GM21717 (cell line): ENCODE results near the gene GATA5.

Source experiments
- ATAC-seq: cut with Tn5 transposase; IDR thresholded peaks from one replicate; pipeline ENCODE4 v1.9.1; 2021; ENCODE audit warnings: mild to moderate bottlenecking, moderate library complexity; ENCODE audit not compliant: unreplicated experiment

GATA5 gene

GRCh38 chr20:62457098-62457497 lies 18.7 kb downstream of the GATA5 start:
- ATAC-seq, result no peak

GRCh38 chr20:62455929-62456328 lies 19.9 kb downstream of the GATA5 start:
- no peak for ATAC-seq

GRCh38 chr20:62454904-62455636 lies 20.7 kb downstream of the GATA5 start:
- no peak for ATAC-seq

DNA sequence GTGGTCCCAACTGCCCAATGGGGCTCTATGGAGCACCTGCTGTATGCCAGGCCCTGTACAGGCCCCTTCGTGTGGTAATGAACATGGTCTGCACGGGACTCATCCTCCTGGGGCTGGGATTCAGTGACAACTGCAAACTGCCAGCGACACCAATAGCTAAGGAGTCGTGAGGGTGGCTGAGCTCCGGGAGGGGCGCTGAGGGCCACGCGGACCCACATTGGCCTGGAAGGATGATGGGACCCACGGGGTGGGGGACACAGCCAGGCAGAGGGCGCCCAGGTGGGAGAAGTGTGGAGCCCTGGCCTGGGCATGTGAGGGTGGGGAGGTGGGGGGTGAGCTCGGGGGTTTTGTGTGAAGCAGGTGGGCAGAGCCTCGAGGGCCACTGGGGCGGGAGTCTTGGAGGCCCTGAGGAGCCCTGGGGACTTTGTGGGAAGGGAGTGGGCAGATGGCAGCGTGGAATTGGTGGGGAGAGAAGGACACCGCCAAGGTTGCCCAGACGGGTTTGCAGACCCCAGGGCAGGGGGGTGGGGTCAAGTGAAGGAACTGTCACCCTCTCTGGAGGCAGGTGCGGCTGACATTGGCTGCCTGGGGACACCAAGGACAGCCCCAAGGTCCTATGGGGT lies 22.5 kb downstream of the GATA5 start:
- ATAC-seq, result no peak

DNA sequence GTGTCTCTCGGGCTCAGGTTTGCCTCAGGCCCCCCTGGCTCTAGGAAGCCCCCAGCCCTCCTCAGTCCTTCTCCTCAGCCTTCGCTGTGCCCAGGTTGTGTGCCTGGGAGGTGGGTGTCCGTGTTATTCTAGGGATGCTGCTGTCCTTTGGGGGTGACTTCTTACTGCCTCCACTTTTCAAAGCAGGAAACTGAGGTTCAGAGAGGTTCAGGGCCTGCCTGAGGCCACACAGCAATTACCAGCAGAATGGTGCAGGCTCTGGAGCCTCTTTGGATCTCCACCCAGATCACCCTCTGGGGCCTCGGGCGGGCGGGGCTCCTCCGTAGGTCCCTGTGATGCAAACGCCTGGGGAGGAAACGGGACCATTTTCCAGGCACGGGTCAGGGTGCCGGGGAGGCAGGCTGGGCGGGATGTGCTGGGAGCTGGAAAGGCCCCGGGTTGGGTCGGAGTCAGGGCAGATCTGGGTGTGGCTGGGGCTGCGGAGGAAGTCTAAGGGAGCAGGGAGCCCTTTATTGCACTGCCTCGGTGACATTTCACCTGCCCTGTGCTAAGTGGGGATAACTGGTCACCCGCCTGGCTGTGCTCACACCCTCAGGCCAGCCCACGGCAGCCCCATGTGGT lies 23.2 kb downstream of the GATA5 start:
- ATAC-seq, result no peak

GRCh38 chr20:62451970-62452369 lies 23.8 kb downstream of the GATA5 start:
- no peak for ATAC-seq

- no peak for ATAC-seq
Observed at GRCh38 chr20:62451156-62451767, 24.5 kb downstream of the GATA5 start.

DNA sequence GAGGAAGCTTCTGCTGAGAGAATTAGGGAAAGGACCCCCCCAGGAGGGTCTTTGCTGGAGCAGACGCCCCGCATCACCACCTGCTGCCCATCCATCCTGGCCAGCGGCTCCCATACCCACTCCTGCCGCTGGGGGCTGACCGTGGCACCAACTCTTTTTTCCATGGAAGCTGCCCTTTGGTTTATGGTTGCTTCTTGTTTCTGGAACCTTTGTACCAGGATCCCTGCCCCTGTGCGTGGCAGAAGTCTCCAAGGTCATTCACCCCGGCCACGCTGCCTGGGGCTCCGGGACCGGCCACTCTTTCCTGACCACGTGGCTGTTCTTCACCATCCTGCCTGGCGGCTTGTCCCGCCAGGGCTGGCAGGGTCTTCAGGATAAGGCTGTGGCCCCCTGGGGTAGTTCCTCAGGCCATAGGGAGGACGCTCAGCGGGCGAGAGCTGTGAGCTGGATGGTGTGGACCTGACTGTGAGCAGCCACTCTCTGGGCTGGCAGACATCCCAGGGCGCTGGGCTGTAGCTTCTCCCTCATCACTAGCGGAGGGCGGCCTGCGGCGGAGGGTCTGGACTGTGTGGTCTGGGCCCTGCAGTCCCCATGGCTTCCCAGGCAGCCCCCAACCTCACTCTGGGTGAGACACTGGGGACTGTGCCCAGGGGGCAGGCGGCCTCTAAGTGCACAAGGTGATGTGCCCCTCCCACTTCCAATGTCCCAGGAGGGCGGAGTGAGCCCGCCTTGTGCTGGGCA lies 25.7 kb downstream of the GATA5 start:
- ATAC-seq, result no peak

DNA sequence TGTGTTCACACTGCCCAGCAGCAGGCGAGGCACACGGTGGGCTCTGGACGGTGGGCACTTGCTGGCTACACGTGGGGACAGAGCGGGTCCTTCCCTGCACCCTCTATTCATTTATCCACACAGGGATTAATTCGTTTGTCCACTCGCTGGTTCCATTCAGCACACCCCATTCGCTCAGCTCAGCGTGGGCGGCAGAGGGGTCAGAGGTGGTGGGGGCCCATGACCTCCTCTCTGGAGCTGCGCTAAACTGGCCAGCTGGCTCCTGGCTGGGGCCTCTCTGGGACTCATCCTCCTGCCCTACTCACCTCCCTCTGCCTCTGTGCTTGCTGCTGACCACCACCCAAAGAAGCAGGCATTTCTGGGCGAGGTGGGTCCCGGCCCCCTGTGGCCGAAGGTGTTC lies 27.0 kb downstream of the GATA5 start:
- ATAC-seq, result no peak

DNA sequence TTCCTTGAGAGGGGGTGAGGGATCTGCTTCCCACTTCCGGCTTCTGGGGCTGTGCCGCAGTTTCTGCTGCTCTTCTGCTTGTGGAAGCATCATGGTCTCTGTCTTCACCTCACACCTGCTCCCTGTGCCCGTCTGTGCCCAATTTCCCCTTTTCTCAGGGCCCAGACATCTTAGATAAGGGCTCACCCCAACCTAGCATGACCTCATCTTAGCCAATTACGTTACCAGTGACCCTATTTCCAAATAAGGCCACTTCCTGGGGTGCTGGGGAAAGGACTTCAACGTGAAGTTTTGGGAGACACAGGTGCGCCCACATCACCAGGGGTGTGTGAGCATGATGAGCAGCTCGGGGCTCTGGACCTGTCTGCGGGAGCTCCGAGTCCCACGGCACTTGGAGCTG lies 27.8 kb downstream of the GATA5 start:
- ATAC-seq, result no peak

- no peak for ATAC-seq
Observed at GRCh38 chr20:62446888-62447869, 28.6 kb downstream of the GATA5 start.

- no peak for ATAC-seq
Observed at GRCh38 chr20:62446481-62446880, 29.3 kb downstream of the GATA5 start.

- no peak for ATAC-seq
Observed at GRCh38 chr20:62445553-62446340, 30.0 kb downstream of the GATA5 start.

DNA sequence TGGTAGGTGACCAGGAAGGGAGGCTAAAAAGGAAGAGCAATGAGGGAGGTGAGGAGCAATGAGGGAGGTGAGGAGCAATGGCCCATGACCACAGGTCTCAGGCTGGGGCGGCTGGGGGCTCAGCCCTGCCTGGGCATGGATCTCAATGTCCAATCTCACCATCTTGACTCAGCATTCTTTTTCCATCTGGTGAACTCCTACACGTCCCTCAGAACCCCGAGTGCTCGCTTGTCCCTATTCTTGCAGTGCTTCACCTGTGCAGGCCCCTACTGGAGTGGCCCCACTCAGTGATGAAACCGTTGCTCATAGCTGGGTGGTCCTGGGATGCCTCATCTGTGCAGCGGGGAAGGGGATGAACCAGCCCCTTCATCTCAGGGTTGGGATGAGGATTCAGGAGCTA lies 31.5 kb downstream of the GATA5 start:
- no peak for ATAC-seq

DNA sequence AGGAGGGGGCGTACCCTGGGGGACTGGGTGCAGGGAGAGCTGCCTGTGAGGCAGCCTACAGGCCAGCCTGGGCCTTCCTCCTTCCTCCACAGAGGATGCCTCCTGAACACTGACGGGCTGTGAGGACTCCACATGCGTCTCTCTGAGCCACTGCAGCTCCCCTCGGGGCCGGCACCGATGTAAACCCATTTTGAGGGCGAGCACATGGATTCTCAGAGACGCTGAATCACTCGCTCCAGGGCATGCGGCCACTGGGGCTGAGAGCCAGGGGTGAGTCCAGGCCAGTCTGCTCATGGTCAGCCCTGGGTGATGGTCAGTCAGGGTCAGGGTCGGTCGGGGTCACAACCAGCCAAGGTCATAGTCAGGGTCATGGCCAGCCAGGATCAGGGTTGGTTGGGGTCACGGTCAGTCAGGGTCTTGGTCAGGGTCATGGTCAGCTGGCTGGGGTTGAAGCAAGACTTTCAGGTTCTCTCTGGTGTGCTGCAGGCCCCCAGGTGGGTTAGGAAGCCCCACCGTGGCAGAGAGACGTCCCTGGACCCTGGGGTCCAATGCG lies 33.7 kb downstream of the GATA5 start:
- no peak for ATAC-seq

DNA sequence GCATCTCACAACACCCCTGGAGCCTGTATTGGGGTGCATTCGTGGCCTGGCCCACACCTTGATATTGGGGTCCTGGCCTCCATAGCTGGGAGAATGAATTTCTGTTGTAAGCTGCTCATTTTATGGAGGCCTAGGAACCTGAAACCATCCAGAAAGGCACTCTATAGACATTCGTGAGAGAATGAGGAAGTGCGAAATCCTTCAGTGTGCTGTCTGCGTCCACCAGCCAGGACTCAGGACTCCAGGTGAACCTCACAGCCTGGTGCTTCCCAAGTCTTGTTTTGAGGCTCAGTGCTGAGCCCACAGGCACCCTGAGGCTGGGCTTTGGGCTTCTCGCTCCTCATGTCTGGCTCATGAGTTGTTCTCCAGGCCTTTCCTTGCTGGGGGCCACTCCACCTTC lies 36.6 kb downstream of the GATA5 start:
- ATAC-seq, result no peak

DNA sequence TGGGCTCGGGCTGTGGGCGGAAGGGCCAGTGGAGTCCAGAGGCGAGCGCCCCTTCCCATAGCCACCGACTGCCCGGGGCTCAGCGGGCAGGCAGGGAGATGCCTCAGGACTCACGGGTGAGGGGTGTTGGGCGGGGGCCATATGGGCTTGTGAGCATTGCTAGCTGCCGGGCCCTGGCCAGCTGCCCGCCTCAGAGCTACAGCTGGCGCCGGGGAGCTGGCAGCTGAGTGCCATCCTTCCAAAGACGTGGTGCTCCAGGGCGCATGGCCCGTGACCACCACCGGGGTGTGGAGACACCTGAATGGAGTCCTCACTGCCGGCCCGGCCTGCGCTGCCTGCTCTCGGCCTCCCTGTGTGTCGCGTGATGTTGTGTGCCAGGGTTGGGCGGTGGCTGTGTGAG lies 37.9 kb downstream of the GATA5 start:
- no peak for ATAC-seq

- no peak for ATAC-seq
Observed at GRCh38 chr20:62437496-62437895, 38.3 kb downstream of the GATA5 start.

DNA sequence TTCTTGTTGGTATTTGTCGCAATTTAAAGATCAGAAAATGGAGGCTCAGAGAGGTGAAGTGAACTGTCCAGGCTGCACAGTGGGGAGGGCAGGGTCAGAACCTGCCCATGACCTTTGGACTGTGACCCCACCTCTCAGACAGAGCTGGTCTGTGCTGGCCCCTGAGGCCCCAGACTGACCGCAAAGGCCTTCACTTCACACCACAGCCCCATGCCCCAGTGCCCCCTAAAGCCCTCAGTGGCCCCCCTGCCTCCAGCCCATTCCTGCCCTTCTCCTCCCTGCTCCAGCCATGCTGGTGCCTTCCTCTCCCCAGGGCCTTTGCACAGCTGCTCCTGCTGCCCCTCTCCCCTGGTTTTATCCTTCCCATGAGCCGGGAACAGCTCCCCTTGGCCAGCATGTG lies 39.1 kb downstream of the GATA5 start:
- ATAC-seq, result no peak
